HepG2 (cell line): ENCODE data around the gene TROAP. TPM values are rescaled to one million over a fixed set of nuclear protein-coding genes. Genes with fewer than 3 reads are reported as not detected.
"Not testable (repeated sequence)": the region's sequence is repeated elsewhere in the genome, so short reads cannot be mapped to it uniquely, and the experiment has no call there.

ENCODE experiments used
- ATAC-seq: fragments of 200-7000 bp; cut with Tn5 transposase; 3 replicates; pipeline ENCODE4 v1.9.1; 2020; ENCODE audit warnings: mild to moderate bottlenecking, moderate library complexity
- BruUV-seq: library from RNA; stranded (reverse); fragments of 400-500 nt; replicated peaks from 2 replicates; lab custom pipeline; 2021; lab: Mats Ljungman, UMichigan
- CTCF ChIA-PET: fragments of 300-600 bp; formaldehyde crosslinking; extraction: SDS; loops from one replicate; lab custom pipeline; 2021; ENCODE audit warnings: low total read pairs, inconsistent platforms, low intra/inter-chr PET ratio; lab: Yijun Ruan, JAX
- POLR2A ChIA-PET: fragments of 350-600 bp; sonication (Branson Sonifier 250); formaldehyde crosslinking; loops from one replicate; lab custom pipeline; 2020; ENCODE audit warnings: antibody characterized with exemption, inconsistent platforms; lab: Yijun Ruan, JAX
- DNase-seq: peaks from one replicate; pipeline ENCODE4 v3.0.0-alpha.2; 2015; ENCODE audit warnings: low spot score
- FAIRE-seq: peaks from 3 replicates; lab custom pipeline; 2011; peaks lifted over from hg19 to GRCh38; lab: Jason Lieb, UNC
- H2AFZ ChIP-seq: one replicate; pipeline ENCODE4 v1.6.1; 2011; ENCODE audit warnings: low read length, inconsistent platforms
- H3K27ac ChIP-seq: fragments of 300-600 bp; 3 replicates; pipeline ENCODE4 v1.8.0; 2011; ENCODE audit warnings: mixed run types, mild to moderate bottlenecking, mixed read lengths, low read length, inconsistent platforms; ENCODE audit not compliant: insufficient read depth; ENCODE audit errors: extremely low read length
- H3K27me3 ChIP-seq, 2 experiments: fragments of 200-600 bp in 1 of 2; 2 replicates in 1 of 2; 3 replicates in 1 of 2; pipeline versions ENCODE4 v1.6.0 to v1.8.0; 2011; ENCODE audit warnings: low read length in 2 of 2, mild to moderate bottlenecking in 2 of 2, moderate library complexity in 2 of 2, inconsistent platforms in 1 of 2; ENCODE audit not compliant: insufficient read depth in 2 of 2, control insufficient read depth in 1 of 2
- H3K36me3 ChIP-seq, 2 experiments: fragments of 200-600 bp in 1 of 2; replicated peaks in 1 of 2; 2 replicates in 1 of 2; 3 replicates in 1 of 2; pipeline versions ENCODE4 v1.5.1 to v1.8.0; 2011; ENCODE audit warnings: low read length in 2 of 2, inconsistent platforms in 1 of 2; ENCODE audit not compliant: insufficient read depth in 2 of 2, control insufficient read depth in 1 of 2
- H3K4me1 ChIP-seq: 2 replicates; pipeline ENCODE4 v1.5.1; 2012; ENCODE audit warnings: low read length, inconsistent platforms; ENCODE audit not compliant: insufficient read depth
- H3K4me2 ChIP-seq: 2 replicates; pipeline ENCODE4 v1.6.0; 2011; ENCODE audit warnings: low read depth, low read length, inconsistent platforms
- H3K4me3 ChIP-seq, 3 experiments: fragments of 200-600 bp in 1 of 3; sonication (generic), shearing (Covaris generic) in 1 of 3; replicated peaks in 1 of 3; 2 replicates each; pipeline ENCODE4 v1.5.1; 2011 to 2016; ENCODE audit warnings: low read length in 3 of 3, inconsistent platforms in 2 of 3, low read depth in 2 of 3, mild to moderate bottlenecking in 2 of 3, control low read depth in 1 of 3, mixed read lengths in 1 of 3; ENCODE audit not compliant: insufficient read depth in 1 of 3
- H3K79me2 ChIP-seq: one replicate; pipeline ENCODE4 v1.6.1; 2011; ENCODE audit warnings: low read length, inconsistent platforms; ENCODE audit not compliant: insufficient read depth
- H3K9ac ChIP-seq: 2 replicates; pipeline ENCODE4 v1.6.0; 2011; ENCODE audit warnings: mild to moderate bottlenecking, low read depth, low read length, inconsistent platforms; ENCODE audit not compliant: insufficient read depth
- H3K9me3 ChIP-seq: 2 replicates; pipeline ENCODE4 v1.5.1; 2012; ENCODE audit warnings: mild to moderate bottlenecking, low read length
- H4K20me1 ChIP-seq: 2 replicates; pipeline ENCODE4 v1.6.0; 2011; ENCODE audit warnings: inconsistent platforms, mild to moderate bottlenecking, low read length, moderate library complexity; ENCODE audit not compliant: insufficient read depth
- AGO1 ChIP-seq: fragments of 200-400 bp; formaldehyde crosslinking; IDR thresholded peaks from 2 replicates; pipeline ENCODE4 v1.6.1; 2017; ENCODE audit warnings: mild to moderate bottlenecking, low read depth, low read length, moderate library complexity; ENCODE audit not compliant: poor library complexity, severe bottlenecking
- AGO2 ChIP-seq: fragments of 200-400 bp; formaldehyde crosslinking; optimal IDR thresholded peaks from 2 replicates; pipeline ENCODE3; 2017; ENCODE audit warnings: mild to moderate bottlenecking, low read depth, low read length, moderate library complexity
- GPN1 ChIP-seq: sonication (generic); formaldehyde crosslinking; IDR thresholded peaks from 2 replicates; pipeline ENCODE4 v1.5.1; 2020; ENCODE audit warnings: missing genetic modification reagents, borderline replicate concordance
- HNRNPUL1 ChIP-seq: fragments of 200-400 bp; formaldehyde crosslinking; IDR thresholded peaks from 2 replicates; pipeline ENCODE4 v1.6.1; 2017; ENCODE audit warnings: low read depth, mild to moderate bottlenecking, low read length, moderate library complexity
- JDP2 ChIP-seq: sonication (generic); formaldehyde crosslinking; IDR thresholded peaks from 2 replicates; pipeline ENCODE4 v1.8.1; 2022; ENCODE audit warnings: missing genetic modification reagents, borderline replicate concordance
- KDM6A ChIP-seq: IDR thresholded peaks from 2 replicates; pipeline ENCODE4 v1.6.1; 2016; ENCODE audit warnings: low read depth
- MNT ChIP-seq: fragments of 450-650 bp; IDR thresholded peaks from 2 replicates; pipeline ENCODE4 v1.6.1; 2016
- NFIB ChIP-seq: sonication (generic); formaldehyde crosslinking; IDR thresholded peaks from 2 replicates; pipeline ENCODE4 v1.9.0; 2021; ENCODE audit warnings: missing genetic modification reagents, mild to moderate bottlenecking, borderline replicate concordance
- SOX13 ChIP-seq, 3 experiments: fragments of 450-650 bp in 1 of 3; sonication (generic) in 1 of 3; formaldehyde crosslinking in 1 of 3; IDR thresholded peaks in 2 of 3; conservative IDR thresholded peaks in 1 of 3; 2 replicates each; pipeline versions ENCODE4 v1.5.0 to v1.6.1; 2016 to 2020; ENCODE audit warnings: antibody characterized with exemption in 1 of 3, mild to moderate bottlenecking in 1 of 3, missing compliant biosample characterization in 1 of 3, missing genetic modification reagents in 1 of 3, moderate library complexity in 1 of 3
- ZBTB20 ChIP-seq: sonication (generic); formaldehyde crosslinking; IDR thresholded peaks from 2 replicates; pipeline ENCODE4 v1.8.1; 2023; ENCODE audit warnings: missing genetic modification reagents, low read depth, mild to moderate bottlenecking, borderline replicate concordance
- ZNF703 ChIP-seq: sonication (generic); formaldehyde crosslinking; IDR thresholded peaks from 2 replicates; pipeline ENCODE4 v1.5.1; 2020; ENCODE audit warnings: missing genetic modification reagents, mild to moderate bottlenecking, moderate library complexity, borderline replicate concordance
- WGBS: methylation state at CpG from one replicate; pipeline ENCODE4 v1.1.6; 2017; ENCODE audit warnings: low lambda C conversion rate; 5-methylcytosine and 5-hydroxymethylcytosine counted together
- in situ Hi-C: cut with HindIII; loops from 2 replicates; pipeline ENCODE4 v1.10.0; 2017; ENCODE audit warnings: low pct_unique_long_range_greater_than_20kb; ENCODE audit not compliant: extremely low pct_ligation_motif_present
- intact Hi-C: fragments of 100-400 bp; cut with micrococcal nuclease; formaldehyde crosslinking; loops from one replicate; pipeline ENCODE4 v1.10.0; 2022; ENCODE audit not compliant: unreplicated experiment
- polyA plus RNA-seq, 8 experiments: library from polyadenylated mRNA; depleted of rRNA in 3 of 8; stranded (reverse) in 7 of 8; unstranded in 1 of 8; fragments of >200 nt; fragmentation: Illumina TruSeq in 4 of 8; extraction: Trizol in 4 of 8; gene quantifications; 2 replicates each; pipeline versions ENCODE4 v1.2.1 to v1.2.3, GENCODE V29; 2011 to 2016; ENCODE audit warnings: low read depth in 4 of 8, missing spikeins in 1 of 8, mixed read lengths in 1 of 8; ENCODE audit not compliant: insufficient read depth in 1 of 8
- total RNA-seq, 5 experiments: library from RNA; depleted of rRNA; stranded (reverse); fragments of >200 nt; fragmentation: Illumina TruSeq; extraction: Trizol; gene quantifications; 2 replicates each; pipeline ENCODE4 v1.2.3, GENCODE V29; 2016; ENCODE audit warnings: low read depth in 1 of 5
- TF ChIP-seq, protein P1 (sequence below): sonication (generic); formaldehyde crosslinking; IDR thresholded peaks from 2 replicates; pipeline ENCODE4 v1.5.0; 2020; ENCODE audit warnings: mild to moderate bottlenecking, missing genetic modification reagents

Gene TROAP
- total and polyA plus RNA-seq, 2 of the 13 experiments (the other 11 are each of a cell fraction or from before 2014, with no cell fraction given): 22.5 to 30.9 TPM

DNA sequence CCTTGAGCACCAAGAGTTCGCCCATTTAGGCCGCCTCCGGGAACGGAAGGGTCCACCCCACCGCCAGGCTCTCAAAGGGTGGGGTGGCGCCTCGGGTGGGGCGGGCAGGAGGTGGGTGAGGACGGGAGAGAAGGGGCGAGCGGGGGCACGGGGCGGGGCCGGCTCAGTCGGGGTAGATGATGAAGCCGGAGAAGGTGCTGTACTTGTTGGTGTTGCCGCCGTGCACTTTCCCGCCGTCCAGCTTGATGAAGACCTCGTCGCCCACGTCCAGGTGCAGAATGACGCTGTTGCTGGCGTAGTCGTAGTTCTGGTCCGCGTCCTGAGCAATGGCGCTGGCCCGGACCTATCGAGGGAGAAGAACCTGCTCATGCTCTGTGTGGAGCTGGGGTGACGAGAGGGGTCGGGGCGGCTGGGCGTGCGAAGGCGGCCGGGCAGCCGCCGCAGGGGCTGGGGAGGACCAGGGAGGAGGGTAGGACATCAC lies 9.9 kb downstream of the TROAP start:
- in situ Hi-C loops: no loop called here
- BruUV-seq: no TSS peak
- Histone ChIP-seq H3K27me3 (peaks cover 2 to 24% of the 10 kb centered on the region in 2 experiments; a peak in 4 of 5 replicates), H3K9ac (no peak overlapping the region), H3K79me2 (no peaks in the 10 kb centered on the region), H4K20me1 (no peaks in the 10 kb centered on the region), H3K4me1 (peaks cover 30% of the 10 kb centered on the region), H2AFZ (no peak overlapping the region), H3K36me3 (peaks cover 6 to 21% of the 10 kb centered on the region in 2 experiments; a peak in 4 of 5 replicates), H3K9me3 (no peaks in the 10 kb centered on the region), H3K4me3 (no peak overlapping the region), H3K4me2 (no peak overlapping the region), H3K27ac (no peak overlapping the region)
- FAIRE-seq (no peak), DNase-seq (no peak), ATAC-seq (no peak)
- ChIA-PET POLR2A (interaction anchor here (1.7 to 2.3 kb wide), 2 partner anchors 10 to 15 kb away, joined by 18 read pairs; partner anchors contain the start of genes DNAJC22 and TROAP), CTCF (interaction anchor here (1.4 to 2.4 kb wide), 4 partner anchors 9 to 181 kb away, joined by 3 to 56 read pairs (median 20); no protein-coding TSS in a partner anchor)
- TF ChIP-seq ZBTB20 (CRISPR knock-in tag): no peak
- no peak for TF ChIP-seq NFIB (CRISPR knock-in tag)
- no peak for TF ChIP-seq ZNF703 (CRISPR knock-in tag)
- peak; percentile 64 for TF ChIP-seq AGO2
- TF ChIP-seq HNRNPUL1: no peak
- TF ChIP-seq, protein P1, sequence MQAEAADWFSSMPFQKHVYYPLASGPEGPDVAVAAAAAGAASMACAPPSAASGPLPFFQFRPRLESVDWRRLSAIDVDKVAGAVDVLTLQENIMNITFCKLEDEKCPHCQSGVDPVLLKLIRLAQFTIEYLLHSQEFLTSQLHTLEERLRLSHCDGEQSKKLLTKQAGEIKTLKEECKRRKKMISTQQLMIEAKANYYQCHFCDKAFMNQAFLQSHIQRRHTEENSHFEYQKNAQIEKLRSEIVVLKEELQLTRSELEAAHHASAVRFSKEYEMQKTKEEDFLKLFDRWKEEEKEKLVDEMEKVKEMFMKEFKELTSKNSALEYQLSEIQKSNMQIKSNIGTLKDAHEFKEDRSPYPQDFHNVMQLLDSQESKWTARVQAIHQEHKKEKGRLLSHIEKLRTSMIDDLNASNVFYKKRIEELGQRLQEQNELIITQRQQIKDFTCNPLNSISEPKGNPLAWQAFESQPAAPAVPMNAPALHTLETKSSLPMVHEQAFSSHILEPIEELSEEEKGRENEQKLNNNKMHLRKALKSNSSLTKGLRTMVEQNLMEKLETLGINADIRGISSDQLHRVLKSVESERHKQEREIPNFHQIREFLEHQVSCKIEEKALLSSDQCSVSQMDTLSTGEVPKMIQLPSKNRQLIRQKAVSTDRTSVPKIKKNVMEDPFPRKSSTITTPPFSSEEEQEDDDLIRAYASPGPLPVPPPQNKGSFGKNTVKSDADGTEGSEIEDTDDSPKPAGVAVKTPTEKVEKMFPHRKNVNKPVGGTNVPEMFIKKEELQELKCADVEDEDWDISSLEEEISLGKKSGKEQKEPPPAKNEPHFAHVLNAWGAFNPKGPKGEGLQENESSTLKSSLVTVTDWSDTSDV (CRISPR knock-in tag): no peak
- TF ChIP-seq GPN1 (CRISPR knock-in tag): no peak
- no peak for TF ChIP-seq KDM6A (CRISPR knock-in tag)
- no peak for TF ChIP-seq SOX13 (IDR thresholded peaks at IDR 0.05)
- no peak for TF ChIP-seq SOX13 (CRISPR knock-in tag; conservative IDR thresholded peaks at IDR 0.05 in 1 of 2, IDR thresholded peaks at IDR 0.05 in 1 of 2)
- TF ChIP-seq AGO1: peak; percentile 38
- no peak for TF ChIP-seq MNT
- no peak for TF ChIP-seq JDP2
- intact Hi-C loops: no loop called here
- WGBS: 97% methylated on average over 40 of the region's 40 CpGs

GRCh38 chr12:49333778-49334177 lies 10.7 kb downstream of the TROAP start:
- in situ Hi-C loops, BruUV-seq, DNase-seq, H3K27ac ChIP-seq, ATAC-seq, H3K9me3 ChIP-seq, H3K4me2 ChIP-seq, H3K9ac ChIP-seq, H2AFZ ChIP-seq, FAIRE-seq, H3K4me3 ChIP-seq, POLR2A ChIA-PET, H3K79me2 ChIP-seq, intact Hi-C loops, CTCF ChIA-PET, H4K20me1 ChIP-seq: not testable (repeated sequence)
- WGBS: 93% methylated on average over 21 of the region's 21 CpGs
- Histone ChIP-seq H3K27me3 (peaks cover 2 to 31% of the 10 kb centered on the region in 2 experiments; a peak in 4 of 5 replicates), H3K4me1 (peaks cover 30% of the 10 kb centered on the region), H3K36me3 (peaks cover 6 to 20% of the 10 kb centered on the region in 2 experiments; a peak in 4 of 5 replicates)
